Bronchial epithelial cell (primary cell): ENCODE measurements around the gene NCK1. TPM values are rescaled to one million over a fixed set of nuclear protein-coding genes. Genes with fewer than 3 reads are reported as not detected.

Experiments used
- DNase-seq: peaks from one replicate; pipeline ENCODE4 v3.0.0-alpha.2; 2010; ENCODE audit warnings: low read depth
- FAIRE-seq: peaks from 2 replicates; lab custom pipeline; 2011; peaks lifted over from hg19 to GRCh38; lab: Jason Lieb, UNC
- H3K27me3 ChIP-seq: 2 replicates; pipeline ENCODE4 v1.5.1; 2011; ENCODE audit warnings: low read length; ENCODE audit not compliant: control insufficient read depth, insufficient read depth
- H3K36me3 ChIP-seq: 2 replicates; pipeline ENCODE4 v1.5.1; 2011; ENCODE audit warnings: low read length; ENCODE audit not compliant: control insufficient read depth, insufficient read depth
- H3K4me3 ChIP-seq: 2 replicates; pipeline ENCODE4 v1.5.1; 2011; ENCODE audit warnings: mild to moderate bottlenecking, low read depth, low read length, control low read depth
- CTCF ChIP-seq: IDR thresholded peaks from 2 replicates; pipeline ENCODE4 v1.5.1; 2011; ENCODE audit warnings: mild to moderate bottlenecking, moderate library complexity, low read length, control low read depth, inconsistent platforms; ENCODE audit not compliant: insufficient read depth, severe bottlenecking
- total RNA-seq: library from RNA; depleted of rRNA; stranded (reverse); fragments of >200 nt; gene quantifications from 2 replicates; pipeline ENCODE4 v1.2.1, GENCODE V29; 2014

The NCK1 gene
- total RNA-seq, 1 donor from 2014 or later = 81.6 TPM

GRCh38 chr3:136955813-136956212 lies 93.8 kb downstream of the NCK1 start:
- Histone ChIP-seq H3K27me3 (no peaks in the 10 kb centered on the region), H3K4me3 (no peak overlapping the region), H3K36me3 (peaks cover 4% of the 10 kb centered on the region)
- no peak for FAIRE-seq
- DNase-seq = peak; percentile 59
- no peak for TF ChIP-seq CTCF

GRCh38 chr3:136956971-136957370 lies 95.0 kb downstream of the NCK1 start:
- Histone ChIP-seq H3K4me3 (no peak overlapping the region), H3K27me3 (no peaks in the 10 kb centered on the region), H3K36me3 (peaks cover 4% of the 10 kb centered on the region)
- FAIRE-seq (no peak), DNase-seq (no peak)
- TF ChIP-seq CTCF = no peak

GRCh38 chr3:136957751-136958288 lies 95.8 kb downstream of the NCK1 start, which contains the start of gene IL20RB:
Gene IL20RB, plus strand, starts transcription at chr3:136957983. Its CDS starts 131 bp downstream, at chr3:136958114.
- Histone ChIP-seq H3K4me3 (peak within 1 kb of the TSS; percentile 59), H3K27me3 (no peaks in the 10 kb centered on the region), H3K36me3 (peaks cover 4% of the 10 kb centered on the region)
- TF ChIP-seq CTCF = no peak
- peak; percentile 89 for DNase-seq
- peak; percentile 60 for FAIRE-seq

GRCh38 chr3:136958939-136959338 lies 96.9 kb downstream of the NCK1 start:
- H3K4me3 ChIP-seq = peak overlapping the region; percentile 59
- H3K27me3 ChIP-seq = no peaks in the 10 kb centered on the region
- peaks cover 4% of the 10 kb centered on the region for H3K36me3 ChIP-seq
- no peak for TF ChIP-seq CTCF
- no peak for FAIRE-seq
- DNase-seq = no peak

GRCh38 chr3:136959599-136959998 lies 97.6 kb downstream of the NCK1 start:
- TF ChIP-seq CTCF = no peak
- Histone ChIP-seq H3K36me3 (peaks cover 4% of the 10 kb centered on the region), H3K27me3 (no peaks in the 10 kb centered on the region), H3K4me3 (peak overlapping the region; percentile 59)
- DNase-seq (no peak), FAIRE-seq (no peak)
